Epithelial cell of prostate (primary cell): ENCODE data around the gene KIRREL1.
"Not testable (repeated sequence)": the region's sequence is repeated elsewhere in the genome, so short reads cannot be mapped to it uniquely, and the experiment has no call there.

Experiments used
- DNase-seq: peaks from one replicate; pipeline ENCODE4 v3.0.0-alpha.2; 2011; ENCODE audit warnings: low read depth, low spot score
- H3K27ac ChIP-seq: fragments of 450-650 bp; 2 replicates; pipeline ENCODE4 v1.5.1; 2017; ENCODE audit warnings: mild to moderate bottlenecking

KIRREL1 gene

DNA sequence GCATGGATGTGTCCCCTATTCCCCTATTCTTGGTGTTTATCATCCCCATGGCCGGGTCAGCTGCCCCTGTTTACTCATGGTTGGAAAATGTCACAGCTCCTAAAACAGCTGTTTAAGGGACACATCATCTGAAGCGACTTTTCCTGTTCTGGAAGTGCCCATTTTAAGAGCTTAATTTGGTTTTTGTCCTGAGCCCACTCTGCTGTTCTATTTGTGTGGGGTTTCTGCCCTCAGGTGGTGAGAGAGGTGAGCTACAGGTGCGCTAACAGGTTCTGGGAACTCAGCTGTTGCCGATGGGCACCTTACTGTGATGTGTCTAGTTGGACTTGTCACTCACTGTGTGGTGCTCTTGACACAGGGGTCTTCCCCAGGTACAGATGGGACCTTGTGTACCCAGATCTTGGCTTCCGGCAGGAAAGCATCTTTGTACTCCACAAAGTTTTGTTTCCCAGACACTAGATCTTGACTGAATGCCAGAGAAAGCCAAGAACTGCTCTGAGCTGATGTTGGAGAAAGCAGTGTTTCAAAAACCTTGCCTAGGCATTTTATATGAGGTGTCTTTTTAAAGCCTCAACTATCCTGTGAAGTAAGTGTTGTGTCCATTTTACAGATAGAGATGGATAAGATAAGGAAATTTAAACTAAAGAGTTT is 128.3 kb downstream of the KIRREL1 start:
- DNase-seq, result no peak
- H3K27ac ChIP-seq, result no peak overlapping the region

- no peak overlapping the region for H3K27ac ChIP-seq
- DNase-seq, result no peak
These were observed 129.5 kb downstream of the KIRREL1 start for GRCh38 chr1:158122833-158123388.

GRCh38 chr1:158124034-158124433 is 130.6 kb downstream of the KIRREL1 start:
- peak; percentile 59 for DNase-seq
- peak overlapping the region; percentile 30 for H3K27ac ChIP-seq

GRCh38 chr1:158124999-158125398 is 131.6 kb downstream of the KIRREL1 start:
- peak; percentile 72 for DNase-seq
- no peak overlapping the region for H3K27ac ChIP-seq

GRCh38 chr1:158126425-158126824 is 133.0 kb downstream of the KIRREL1 start:
- no peak for DNase-seq

GRCh38 chr1:158128531-158128930 is 135.1 kb downstream of the KIRREL1 start:
- not testable (repeated sequence) for DNase-seq

More at GRCh38 chr1:158126425-158126824, 133.0 kb downstream of the KIRREL1 start:
- no peak overlapping the region for H3K27ac ChIP-seq

DNA sequence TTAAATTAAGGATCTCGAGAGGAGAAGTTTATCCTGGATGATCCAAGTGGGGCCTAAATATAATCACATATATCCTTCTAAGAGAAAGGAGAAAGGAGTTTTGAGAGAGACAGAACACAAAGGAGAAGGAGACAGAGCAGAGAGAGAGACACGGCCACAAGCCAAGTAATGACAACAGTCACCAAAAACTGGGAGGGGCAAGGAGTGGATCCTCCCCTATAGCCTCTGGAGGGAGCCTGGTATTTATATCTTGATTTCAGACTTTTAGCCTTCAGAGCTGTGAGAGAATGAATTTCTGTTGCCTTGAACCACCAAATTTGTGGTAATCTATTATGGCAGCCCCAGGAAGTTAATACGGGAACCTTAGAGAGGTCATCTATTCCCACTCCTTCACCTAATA is 137.8 kb downstream of the KIRREL1 start:
- no peak overlapping the region for H3K27ac ChIP-seq
- no peak for DNase-seq

More at GRCh38 chr1:158128531-158128930, 135.1 kb downstream of the KIRREL1 start:
- not testable (repeated sequence) for H3K27ac ChIP-seq

DNA sequence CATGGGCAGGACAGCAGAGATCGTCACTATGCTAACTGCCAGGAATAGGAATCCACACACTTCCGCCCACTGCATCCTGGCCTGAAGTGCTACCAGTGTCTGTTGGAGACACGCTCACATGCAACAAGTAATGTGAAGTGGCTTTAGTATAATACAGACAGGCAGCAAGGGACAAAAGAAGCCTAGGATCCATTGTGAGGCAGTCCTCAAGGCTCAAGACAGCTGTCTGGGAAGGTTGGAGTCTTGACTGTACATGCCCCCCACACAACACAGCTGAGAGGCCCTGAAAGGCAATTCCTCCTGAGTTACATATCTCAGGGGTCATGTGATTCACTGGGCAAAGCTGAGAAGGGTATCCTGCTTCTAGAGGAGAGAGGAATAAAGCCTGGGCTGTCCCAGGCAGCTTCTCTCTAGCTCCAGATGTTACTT is 147.3 kb downstream of the KIRREL1 start:
- DNase-seq, result no peak
- no peak overlapping the region for H3K27ac ChIP-seq

- no peak for DNase-seq
- H3K27ac ChIP-seq, result peak overlapping the region; percentile 95
These were observed 151.8 kb downstream of the KIRREL1 start for GRCh38 chr1:158145173-158145719.

DNA sequence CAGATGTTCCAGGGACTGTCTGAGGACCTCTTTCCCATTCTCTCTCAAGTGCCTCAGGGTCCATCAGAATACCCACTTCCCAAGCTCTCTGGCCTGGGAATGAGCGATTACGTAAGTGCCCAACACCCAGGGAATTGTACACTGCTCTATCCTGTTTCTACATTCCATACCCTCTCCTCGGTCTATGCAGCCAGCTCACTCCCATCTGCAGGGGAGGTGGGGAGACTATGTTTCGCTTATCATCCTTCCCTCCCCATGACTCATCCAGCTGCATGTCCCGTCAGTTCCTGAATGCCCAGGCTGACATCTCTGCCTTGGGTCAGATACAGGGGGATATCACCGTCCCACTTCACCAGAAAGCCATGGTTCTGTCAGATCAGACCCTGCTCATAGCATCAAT is 152.7 kb downstream of the KIRREL1 start:
- DNase-seq, result peak; percentile 70
- H3K27ac ChIP-seq, result peak overlapping the region; percentile 95

GRCh38 chr1:158146739-158147138 is 153.3 kb downstream of the KIRREL1 start:
- peak; percentile 52 for DNase-seq

DNA sequence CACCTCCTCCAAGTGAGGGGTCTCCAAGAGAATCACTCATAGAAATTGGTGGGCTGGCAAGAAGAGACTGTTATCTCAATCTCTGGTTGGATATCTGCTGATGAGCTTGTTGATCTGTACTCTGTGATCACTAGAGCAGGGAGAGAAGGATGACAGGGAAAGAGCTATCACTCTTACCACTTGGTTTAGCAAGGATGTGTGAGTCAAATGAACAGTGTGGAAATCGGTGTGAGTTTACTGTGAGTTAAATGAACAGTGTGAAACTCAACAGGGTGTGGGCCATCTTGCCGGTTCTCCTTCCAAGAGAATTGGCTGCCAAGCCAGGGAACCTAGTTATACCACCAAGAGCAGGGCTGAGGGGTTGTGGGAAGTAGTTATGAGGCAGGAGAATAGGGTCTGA is 154.0 kb downstream of the KIRREL1 start:
- DNase-seq, result no peak

More at GRCh38 chr1:158146739-158147138, 153.3 kb downstream of the KIRREL1 start:
- H3K27ac ChIP-seq, result peak overlapping the region; percentile 95

GRCh38 chr1:158147869-158148268 is 154.4 kb downstream of the KIRREL1 start:
- DNase-seq, result no peak
- H3K27ac ChIP-seq, result peak overlapping the region; percentile 95

More for the DNA sequence above, 154.0 kb downstream of the KIRREL1 start:
- peak overlapping the region; percentile 95 for H3K27ac ChIP-seq

- DNase-seq, result no peak
- no peak overlapping the region for H3K27ac ChIP-seq
These were observed 155.0 kb downstream of the KIRREL1 start for GRCh38 chr1:158148468-158148867.

GRCh38 chr1:158149175-158149574 is 155.7 kb downstream of the KIRREL1 start:
- no peak for DNase-seq
- H3K27ac ChIP-seq, result no peak overlapping the region
